ENCODE data around the gene TRABD2B. TPM values are rescaled to one million over a fixed set of nuclear protein-coding genes. Genes with fewer than 3 reads are reported as not detected.

TRABD2B gene
- total and polyA plus RNA-seq, 2 of the 4 experiments (the other 2 are of a cell fraction): not detected

DNA sequence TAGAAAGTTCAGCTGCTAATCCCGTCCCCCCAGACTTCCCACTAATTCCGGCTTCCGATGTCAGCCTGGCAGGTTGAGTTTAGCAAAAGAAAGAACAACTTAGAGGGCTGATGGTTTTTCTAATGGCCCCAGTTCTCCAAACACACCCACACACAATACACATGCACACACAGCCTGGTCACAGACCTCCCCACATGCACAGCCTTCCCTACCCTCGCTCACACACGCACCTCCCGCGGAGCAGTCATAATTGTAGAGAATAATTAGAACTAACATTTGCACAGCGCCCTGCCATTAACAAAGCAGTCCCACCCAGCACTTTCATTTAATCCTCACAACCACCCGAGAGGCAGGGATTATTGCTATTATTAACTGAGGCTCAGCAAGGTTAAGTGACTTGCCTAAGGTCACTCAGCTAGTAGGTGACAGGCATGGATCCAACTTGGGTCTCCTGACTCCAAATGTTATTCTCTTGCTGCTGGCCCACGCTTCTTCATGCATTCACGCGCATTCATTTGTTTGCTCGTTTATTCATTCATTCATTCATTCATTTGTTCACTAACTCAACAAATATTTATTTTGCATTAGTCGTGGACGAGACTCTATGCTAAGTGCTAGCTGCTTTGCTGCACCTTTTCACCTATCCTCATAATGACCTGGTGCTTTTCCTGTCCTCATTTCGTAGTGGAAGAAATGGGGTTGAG, 284.4 kb downstream of the TRABD2B start:
- no peak overlapping the region for H2AK9ac ChIP-seq (replicated peaks; ENCODE audit: low read depth, low read length, poor library complexity)
- H3K4me3 ChIP-seq (ENCODE audit: insufficient read depth, low read depth, low read length): no peak overlapping the region
- in situ Hi-C loops (cut with MboI; ENCODE audit: low sequenced_read_pairs) (loop anchor here (10.0 kb wide), 1 partner anchor 528 kb away; no protein-coding TSS in a partner anchor), dilution Hi-C loops (cut with HindIII; ENCODE audit: low sequenced_read_pairs, unreplicated experiment) (no loop called here), intact Hi-C loops (cut with micrococcal nuclease) (loop anchor here (5.0 kb wide), 1 partner anchor 520 kb away; the partner anchor contains the start of gene PDZK1IP1)
- H3K56ac ChIP-seq (ENCODE audit: extremely low read depth, insufficient read depth, low read length): no peak overlapping the region
- no peak overlapping the region for H3K14ac ChIP-seq (replicated peaks; ENCODE audit: low read depth, low read length)
- DNase-seq (no peak), ATAC-seq (ENCODE audit: low read depth) (no peak)
- POLR2A ChIA-PET (ENCODE audit: unreplicated experiment): no interaction called here
- no peaks in the 10 kb centered on the region for H3K36me3 ChIP-seq (ENCODE audit: control insufficient read depth, insufficient read depth, low read length)
- no peaks in the 10 kb centered on the region for H3K9me1 ChIP-seq (ENCODE audit: insufficient read depth, low read length)
- no peaks in the 10 kb centered on the region for H3K79me1 ChIP-seq (ENCODE audit: low read depth in 1 of 2, low read length in 2 of 2)
- H2BK15ac ChIP-seq (ENCODE audit: low read depth, low read length): no peak overlapping the region
- H3K9ac ChIP-seq (ENCODE audit: low read depth, low read length): no peak overlapping the region
- H3K4me1 ChIP-seq (ENCODE audit: control insufficient read depth, insufficient read depth, low read length): no peaks in the 10 kb centered on the region; the same call in 1 of the 2 replicates
- no peak overlapping the region for H4K5ac ChIP-seq (ENCODE audit: low read depth, low read length)
- CTCF ChIA-PET: interaction anchor here (1.3 to 2.0 kb wide), 3 partner anchors 9 to 324 kb away, joined by 4 to 7 read pairs (median 6); no protein-coding TSS in a partner anchor
- no peak overlapping the region for H3K4me2 ChIP-seq (ENCODE audit: low read depth, low read length)
- H4K8ac ChIP-seq (ENCODE audit: low read depth in 2 of 2, low read length in 2 of 2): no peak overlapping the region
- no peak overlapping the region for H2AFZ ChIP-seq (replicated peaks; ENCODE audit: low read length, poor library complexity)
- H4K91ac ChIP-seq (ENCODE audit: insufficient read depth, low read depth, low read length): no peak overlapping the region
- H2BK120ac ChIP-seq (ENCODE audit: low read depth, low read length): no peak overlapping the region
- no peak overlapping the region for H2BK5ac ChIP-seq (ENCODE audit: low read depth, low read length, poor library complexity, severe bottlenecking)
- no peak overlapping the region for H3K4ac ChIP-seq (ENCODE audit: low read depth, low read length)
- peaks cover 55% of the 10 kb centered on the region for H3K27me3 ChIP-seq (ENCODE audit: control insufficient read depth, insufficient read depth, low read length)
- H3K9me3 ChIP-seq (ENCODE audit: control insufficient read depth, insufficient read depth, low read length): no peaks in the 10 kb centered on the region
- H2BK20ac ChIP-seq (ENCODE audit: low read depth, low read length): no peak overlapping the region
- H3K27ac ChIP-seq (ENCODE audit: insufficient read depth, low read length): no peak overlapping the region
- BruUV-seq (replicated peaks): no TSS peak
- WGBS, 2 experiments (ENCODE audit: extremely low coverage in 2 of 2, insufficient read length in 1 of 2): 0% methylated on average over 1 of the region's 16 CpGs; no CpG with 5 or more reads in 1 of the 2 experiments
- H3K23ac ChIP-seq (ENCODE audit: low read depth, low read length): no peak overlapping the region
- H3K18ac ChIP-seq (ENCODE audit: low read depth, low read length): no peak overlapping the region
- H4K20me1 ChIP-seq (ENCODE audit: insufficient read depth, low read length): no peaks in the 10 kb centered on the region
- H2AK5ac ChIP-seq (ENCODE audit: low read depth, low read length): no peak overlapping the region
- TF ChIP-seq RCOR1 (IDR thresholded peaks at IDR 0.05; ENCODE audit: insufficient replicate concordance, low read length) (no peak), MAZ (IDR thresholded peaks at IDR 0.05; ENCODE audit: borderline replicate concordance, low read depth, low read length) (no peak), FOS (IDR thresholded peaks at IDR 0.05; ENCODE audit: low read depth, low read length) (no peak), MXI1 (IDR thresholded peaks at IDR 0.05; ENCODE audit: borderline replicate concordance, low read depth, low read length) (no peak), POLR2A (IDR thresholded peaks at IDR 0.05; ENCODE audit: low read depth, low read length) (no peak), SMC3 (IDR thresholded peaks at IDR 0.05; ENCODE audit: low read depth, low read length) (no peak), BHLHE40 (IDR thresholded peaks at IDR 0.05; ENCODE audit: low read depth, low read length) (no peak), MAFK (IDR thresholded peaks at IDR 0.05; ENCODE audit: low read depth, low read length) (no peak), RFX5 (IDR thresholded peaks at IDR 0.05; ENCODE audit: low read depth, low read length) (no peak), CTCF (conservative IDR thresholded peaks at IDR 0.05; ENCODE audit: low read depth, low read length) (no peak), RAD21 (IDR thresholded peaks at IDR 0.05; ENCODE audit: low read length) (no peak), NFE2L2 (IDR thresholded peaks at IDR 0.05; ENCODE audit: low read depth, low read length) (no peak), CHD1 (IDR thresholded peaks at IDR 0.05; ENCODE audit: low read depth, low read length) (no peak), ELK1 (IDR thresholded peaks at IDR 0.05; ENCODE audit: borderline replicate concordance, low read depth, low read length) (no peak)
- TF ChIP-seq, protein P1, sequence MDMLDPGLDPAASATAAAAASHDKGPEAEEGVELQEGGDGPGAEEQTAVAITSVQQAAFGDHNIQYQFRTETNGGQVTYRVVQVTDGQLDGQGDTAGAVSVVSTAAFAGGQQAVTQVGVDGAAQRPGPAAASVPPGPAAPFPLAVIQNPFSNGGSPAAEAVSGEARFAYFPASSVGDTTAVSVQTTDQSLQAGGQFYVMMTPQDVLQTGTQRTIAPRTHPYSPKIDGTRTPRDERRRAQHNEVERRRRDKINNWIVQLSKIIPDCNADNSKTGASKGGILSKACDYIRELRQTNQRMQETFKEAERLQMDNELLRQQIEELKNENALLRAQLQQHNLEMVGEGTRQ (IDR thresholded peaks at IDR 0.05; ENCODE audit: low read depth, low read length): no peak
